ENCODE data around the gene RORC.
"Not testable (repeated sequence)": the region's sequence is repeated elsewhere in the genome, so short reads cannot be mapped to it uniquely, and the experiment has no call there.

RORC gene

DNA sequence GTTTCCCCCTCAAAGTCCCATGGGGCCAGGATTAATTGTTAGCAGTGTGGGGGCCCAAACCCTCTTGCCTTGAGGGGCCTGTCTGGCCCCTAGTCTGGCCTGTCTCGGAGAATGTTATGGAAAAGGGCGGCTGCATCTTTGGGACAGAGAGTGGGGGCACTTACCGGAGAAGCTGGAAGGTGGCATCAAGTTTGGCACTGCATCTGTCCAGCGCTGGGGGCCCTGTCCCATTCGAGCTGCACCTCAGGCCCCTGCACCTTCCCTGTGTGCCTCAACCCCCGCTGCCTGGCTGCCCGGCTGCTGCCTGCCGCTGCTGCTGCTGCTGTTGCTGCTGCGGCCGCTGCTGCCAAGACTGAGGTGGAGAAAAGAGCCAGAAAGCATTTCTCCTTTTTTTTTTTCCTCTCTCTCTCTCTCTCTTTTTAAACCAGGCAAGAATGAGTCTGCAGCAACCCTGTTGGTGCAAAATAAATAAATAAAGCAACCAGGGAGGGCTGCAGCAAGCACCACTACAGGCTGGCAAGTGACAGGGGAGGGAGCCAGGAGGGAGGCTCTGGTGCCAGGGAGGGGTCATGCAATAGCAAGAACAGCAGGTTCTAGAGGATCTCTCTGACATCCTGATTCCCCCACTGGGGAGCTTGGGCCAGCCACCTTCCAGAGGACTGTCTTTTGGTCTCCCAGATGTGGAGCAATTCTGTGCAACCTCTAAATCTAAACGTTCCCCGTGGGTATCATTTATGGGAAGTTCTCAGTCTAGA is 26.4 kb downstream of the RORC start, which contains the start of gene LINGO4:
Gene LINGO4, minus strand, starts transcription at position 354 of the 755 bp plus-strand sequence. CDS start 2,715 bp downstream, outside the sequence.
- DNase-seq (ENCODE audit: low spot score), result no peak

DNA sequence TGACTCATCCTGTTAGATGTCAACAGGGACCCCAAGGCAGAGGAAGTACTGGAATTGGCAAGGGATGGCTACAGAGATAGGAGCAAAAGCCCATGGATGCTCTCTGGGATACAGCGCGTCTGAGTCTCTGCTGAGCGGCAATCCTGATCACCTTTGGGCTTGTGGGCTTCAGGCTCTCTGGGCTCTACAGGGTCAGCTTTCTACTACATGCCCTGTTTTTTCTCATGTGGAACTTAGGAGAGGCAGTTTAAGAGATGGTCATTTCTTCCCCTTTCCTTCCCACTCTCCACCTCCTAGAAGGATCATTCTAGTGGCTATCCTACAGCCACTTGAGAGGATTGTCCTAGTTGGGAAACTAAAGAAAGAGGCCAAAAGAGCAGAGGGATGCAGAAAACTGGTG is 27.7 kb downstream of the RORC start:
- no peak for DNase-seq (ENCODE audit: low spot score)

DNA sequence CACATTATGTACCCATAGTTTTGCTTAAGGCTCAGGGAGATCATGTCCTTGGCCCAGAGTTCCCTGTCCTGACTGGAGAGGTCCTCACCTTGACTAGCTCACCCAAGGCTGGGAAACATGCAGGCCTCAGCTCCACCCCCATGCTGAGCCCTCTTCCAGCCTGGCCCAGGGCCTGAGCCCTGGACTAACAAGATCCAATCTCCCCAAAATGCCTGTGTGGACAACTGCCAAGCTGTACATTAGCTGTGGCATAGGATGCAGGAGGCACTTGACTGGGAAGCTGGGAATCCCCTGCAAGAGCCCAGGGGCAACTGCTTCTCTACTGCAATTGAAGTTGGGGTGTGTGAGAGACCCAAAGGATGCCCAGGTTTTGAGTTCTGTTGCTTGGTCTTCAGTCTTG is 28.4 kb downstream of the RORC start:
- DNase-seq (ENCODE audit: low spot score), result no peak

DNA sequence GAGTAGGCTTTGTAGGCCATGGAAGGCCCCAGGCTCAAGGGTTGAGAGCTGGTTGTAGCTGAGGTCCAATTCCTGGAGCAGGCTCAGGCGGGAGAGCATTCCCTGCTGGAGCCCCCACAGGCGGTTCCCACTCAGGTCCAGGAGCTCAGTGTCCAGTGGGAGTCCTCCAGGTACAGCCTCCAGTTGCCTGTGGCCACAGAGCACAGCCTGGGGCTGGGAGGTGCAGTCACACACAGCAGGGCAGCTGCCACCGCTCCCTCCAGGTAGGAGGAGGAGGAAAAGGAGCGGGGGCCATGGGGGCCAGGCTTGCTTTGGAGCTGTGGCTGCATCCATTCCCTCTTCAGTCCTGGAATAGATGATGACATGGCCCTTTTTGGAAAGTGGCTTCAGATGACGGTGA is 29.2 kb downstream of the RORC start:
- DNase-seq (ENCODE audit: low spot score), result no peak

DNA sequence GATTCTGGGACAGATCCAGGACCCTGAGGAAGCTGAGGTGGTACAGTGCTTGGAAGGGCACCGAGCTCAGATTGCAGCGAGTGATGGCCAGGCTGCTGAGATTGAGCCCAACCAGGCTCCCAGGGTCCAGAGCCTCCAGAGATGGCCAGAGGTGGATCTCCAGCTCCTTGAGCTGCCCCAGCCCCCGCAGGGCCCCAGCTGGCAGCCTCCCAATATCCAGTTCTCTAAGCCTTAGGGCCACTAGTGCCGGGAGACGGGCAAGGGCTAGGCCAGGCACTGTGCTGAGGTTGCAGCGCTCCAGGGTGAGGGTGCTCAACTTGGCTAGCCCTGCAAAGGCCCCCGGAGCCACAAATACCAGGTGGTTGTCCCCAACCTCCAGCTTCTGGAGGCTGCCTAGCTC is 29.8 kb downstream of the RORC start:
- no peak for DNase-seq (ENCODE audit: low spot score)

DNA sequence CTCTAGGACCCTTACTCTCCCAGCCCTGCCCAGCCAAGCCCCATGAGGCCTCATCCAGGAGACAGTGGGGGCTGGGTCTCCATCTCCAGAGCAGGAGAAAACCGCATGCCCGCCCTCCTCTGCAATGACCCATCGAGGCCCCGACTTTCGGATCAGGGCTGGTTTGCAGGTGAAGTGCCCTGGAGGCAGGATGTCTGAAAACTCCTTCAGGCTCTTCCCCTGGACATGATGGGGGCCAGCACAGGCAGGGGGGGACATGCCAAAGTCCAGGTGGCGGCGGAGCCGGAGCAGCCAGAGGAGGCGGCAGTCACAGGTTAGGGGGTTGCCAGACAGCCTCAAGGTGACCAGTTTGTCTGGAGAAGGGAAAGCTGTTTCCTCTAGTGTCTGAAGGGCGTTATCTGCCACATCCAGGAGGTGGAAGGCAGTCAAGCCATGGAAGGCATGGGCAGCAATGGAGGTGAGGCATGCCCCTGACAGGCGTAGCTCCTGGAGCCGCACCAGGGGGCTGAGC is 30.2 kb downstream of the RORC start:
- DNase-seq (ENCODE audit: low spot score), result no peak

DNA sequence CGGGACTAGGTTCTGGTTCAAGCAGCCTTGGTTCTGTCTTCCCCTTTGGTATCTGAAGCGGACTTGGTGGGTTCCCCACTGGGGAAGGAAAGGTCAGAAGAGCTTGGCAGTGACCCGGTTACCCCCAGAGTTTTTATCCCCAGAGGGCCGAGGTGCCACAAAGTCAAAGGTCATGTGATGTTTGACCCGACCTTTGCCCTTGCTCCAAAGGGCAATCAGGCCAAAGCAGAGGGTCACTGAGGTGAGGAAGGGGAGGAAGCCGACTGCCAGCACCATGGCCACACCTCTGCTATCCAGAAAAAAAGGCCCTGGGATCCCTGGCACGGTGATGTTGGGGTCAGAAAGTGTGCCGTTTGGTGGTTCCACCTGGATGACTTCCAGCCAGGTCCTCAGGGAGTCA is 30.8 kb downstream of the RORC start:
- DNase-seq (ENCODE audit: low spot score), result no peak

DNA sequence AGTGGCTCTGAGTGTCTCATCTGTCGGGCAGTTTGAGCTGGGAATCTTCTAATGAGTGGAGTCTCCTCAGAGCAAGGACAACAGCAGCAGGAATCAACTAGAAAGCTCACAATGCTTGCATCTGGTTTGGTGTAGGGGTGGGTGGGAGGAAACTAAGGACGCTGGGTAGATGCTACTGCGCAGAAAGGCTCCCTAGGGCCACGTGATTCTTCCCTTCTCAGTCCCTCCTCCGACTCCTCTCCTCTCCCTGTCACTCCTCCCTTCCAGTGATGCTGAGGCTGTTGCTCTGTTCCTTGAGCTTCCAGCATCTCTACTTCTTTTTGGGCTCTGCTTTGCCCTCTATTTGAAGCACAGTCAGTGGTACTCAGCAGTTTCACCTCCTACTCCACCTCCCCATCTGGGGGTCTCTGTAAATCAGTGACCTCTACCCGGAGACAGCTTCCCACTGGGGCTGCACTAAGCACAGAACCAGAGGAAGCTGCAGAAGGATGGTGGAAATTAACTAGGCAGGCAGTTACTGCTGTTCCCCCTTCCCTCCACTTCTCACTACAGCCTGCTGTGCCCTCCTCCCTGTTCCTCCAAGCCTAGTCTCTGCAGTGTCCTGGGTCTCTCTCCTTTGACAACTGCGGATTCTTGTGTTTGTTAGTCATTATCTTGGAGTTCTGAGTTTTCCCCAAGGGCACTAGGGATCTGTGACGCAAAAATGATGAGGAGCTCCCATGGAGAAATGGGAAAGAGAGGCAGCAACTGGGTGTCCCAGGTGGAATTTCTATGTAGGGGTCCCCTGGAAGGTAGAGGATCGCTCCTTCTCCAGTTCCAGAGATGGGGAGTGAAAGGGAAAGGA is 32.2 kb downstream of the RORC start:
- no peak for DNase-seq (ENCODE audit: low spot score)

DNA sequence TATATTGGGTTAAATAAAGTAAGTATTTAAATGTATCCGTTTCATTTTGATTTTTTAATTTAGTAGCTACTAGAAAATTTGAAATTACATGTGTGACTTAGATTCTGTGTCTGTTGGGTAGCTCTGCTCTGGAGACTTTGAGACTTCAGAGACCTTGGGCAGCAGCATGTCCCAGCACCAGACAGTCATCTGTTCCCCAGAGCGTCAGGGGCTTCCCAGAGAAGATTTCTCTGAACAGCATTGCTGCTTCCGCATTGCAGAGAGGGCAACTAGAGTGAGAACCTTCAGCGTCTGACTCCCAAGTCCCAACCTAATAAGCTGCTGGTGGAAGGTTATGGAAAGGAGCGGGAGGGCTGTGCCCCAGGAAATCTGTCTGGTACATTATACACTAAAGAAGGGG is 33.0 kb downstream of the RORC start:
- no peak for DNase-seq (ENCODE audit: low spot score)

DNA sequence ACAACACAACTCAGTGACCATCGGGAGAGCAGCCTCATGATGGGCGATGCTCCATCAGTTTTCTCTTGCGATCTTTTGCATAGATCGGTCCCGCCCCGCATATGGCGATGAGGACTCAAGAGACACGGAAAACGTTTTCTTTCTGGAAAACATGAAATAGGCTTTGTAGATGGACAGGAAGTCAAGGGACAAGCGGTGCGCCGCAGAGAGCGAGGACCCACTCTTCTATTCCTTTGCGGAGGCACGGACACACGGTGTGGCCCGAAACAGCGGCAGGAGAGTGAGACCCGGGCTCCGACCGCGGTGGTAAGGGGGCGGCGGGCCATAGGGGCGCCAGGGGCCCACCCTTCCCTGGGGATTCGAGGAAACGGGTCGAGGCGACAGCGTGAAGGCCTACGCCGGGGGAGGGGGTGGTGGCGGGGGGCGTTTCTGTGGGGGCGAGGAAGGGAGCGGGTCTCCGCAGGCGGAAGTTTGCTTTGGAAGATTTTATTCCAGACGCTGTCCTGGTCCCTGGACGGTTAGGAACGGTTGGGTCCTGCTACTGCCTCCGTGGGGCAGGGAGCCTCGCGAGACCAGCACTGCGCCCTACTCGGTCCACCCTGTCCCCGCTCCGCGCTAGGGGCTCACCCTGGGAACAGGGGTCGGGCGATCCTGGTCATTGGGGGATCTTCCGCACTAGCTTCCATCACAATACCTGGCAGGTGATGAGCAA is 40.5 kb downstream of the RORC start:
- DNase-seq (ENCODE audit: low spot score), result peak; percentile 50

DNA sequence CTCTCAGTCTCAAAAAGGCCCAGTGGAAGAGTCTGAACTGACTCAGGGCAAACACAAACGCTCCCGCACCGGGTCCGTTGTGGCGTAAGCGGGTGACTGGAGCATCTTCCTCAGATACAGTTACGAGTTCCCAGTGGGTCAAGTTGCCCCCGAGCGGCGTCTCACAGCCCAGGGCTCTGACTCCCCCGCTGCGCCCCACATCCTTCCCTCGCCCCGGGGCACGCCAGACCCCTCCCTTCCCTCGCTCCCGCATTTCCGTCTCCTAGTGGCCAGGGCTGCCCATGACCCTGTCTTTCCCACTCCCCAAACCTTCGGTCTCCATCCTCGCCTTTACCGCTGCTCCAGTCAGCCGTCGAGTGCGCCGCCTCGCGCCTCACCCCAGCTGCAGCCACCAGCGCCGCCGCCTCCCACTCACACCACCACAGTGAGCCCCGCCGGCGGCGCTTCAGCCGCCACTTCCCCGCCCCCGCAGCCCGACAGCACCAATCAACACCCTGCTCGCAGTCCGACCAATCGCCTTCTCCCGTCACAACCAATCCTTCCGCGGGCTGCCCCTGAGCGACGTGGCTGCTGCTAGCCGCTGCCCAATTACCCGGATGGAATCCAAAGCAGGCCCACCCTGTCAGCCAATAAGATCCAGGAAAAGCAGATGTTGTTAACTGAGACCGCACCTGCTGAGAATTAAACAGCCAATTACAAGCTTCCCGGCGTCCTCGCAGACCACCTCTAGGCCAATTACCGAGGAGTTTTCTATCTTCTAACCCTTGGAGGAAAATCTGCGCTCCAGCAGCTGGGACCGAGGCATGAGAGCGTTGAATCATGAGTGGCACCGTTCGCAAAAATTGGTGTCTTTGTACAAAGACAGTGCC is 41.3 kb downstream of the RORC start, which contains the start of gene TDRKH:
Gene TDRKH, minus strand, starts transcription at position 430 of the 869 bp plus-strand sequence. CDS start 7,478 bp downstream, outside the sequence.
- DNase-seq (ENCODE audit: low spot score), result peak; percentile 99

DNA sequence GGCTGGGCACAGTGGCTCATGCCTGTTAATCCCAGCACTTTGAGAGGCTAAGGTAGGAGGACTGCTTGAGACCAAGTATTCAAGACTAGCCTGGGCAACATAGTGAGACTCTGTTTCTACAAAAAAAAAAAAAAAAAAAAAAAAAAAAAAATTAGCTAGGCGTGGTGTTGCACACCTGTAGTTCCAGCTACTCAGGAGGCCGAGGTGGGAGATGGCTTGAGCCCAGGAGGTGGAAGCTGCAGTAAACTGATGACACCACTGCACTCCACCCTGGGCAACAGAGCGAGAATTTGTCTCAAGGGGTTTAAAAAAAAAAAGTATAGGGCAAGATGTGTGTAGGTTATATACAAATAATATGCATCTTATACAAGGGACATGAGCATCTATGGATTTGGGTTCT is 43.9 kb downstream of the RORC start:
- DNase-seq (ENCODE audit: low spot score), result no peak

DNA sequence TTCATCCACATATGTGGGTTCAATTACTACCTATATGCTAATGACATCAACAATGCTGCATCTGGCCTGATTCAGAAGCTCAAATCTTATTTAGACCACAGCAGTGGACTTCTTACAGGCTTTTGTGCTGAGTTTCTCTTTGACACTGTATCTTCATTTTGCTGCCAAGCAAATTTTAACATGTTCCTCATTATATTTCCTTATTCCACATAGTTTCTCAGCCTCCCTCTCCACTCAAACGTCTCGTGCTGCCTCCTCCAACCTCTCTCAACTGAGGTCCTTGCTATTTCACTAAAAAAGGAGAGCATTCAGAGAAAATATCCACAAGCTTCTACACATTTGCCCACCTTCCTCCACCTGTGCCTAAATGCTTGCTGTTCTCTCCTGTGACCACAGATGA is 47.8 kb downstream of the RORC start:
- DNase-seq (ENCODE audit: low spot score), result no peak

DNA sequence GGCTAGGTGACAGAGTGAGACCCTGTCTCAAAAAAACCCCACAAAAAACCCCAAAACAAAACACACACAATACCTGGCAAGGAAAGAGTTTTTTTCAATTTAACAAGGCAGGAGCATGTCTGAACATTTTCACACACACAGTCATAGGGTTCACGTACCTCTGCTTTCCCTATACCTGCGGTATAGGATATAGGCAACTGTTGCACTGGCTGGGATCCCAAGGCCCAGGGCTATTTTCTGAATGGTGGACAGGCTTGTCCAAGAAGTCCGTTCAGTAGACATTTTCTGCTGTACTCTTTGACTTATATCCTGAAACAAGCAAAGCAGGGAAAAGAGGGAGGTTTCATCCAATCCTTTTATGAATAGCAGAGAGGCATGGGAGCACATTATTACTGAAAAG is 48.9 kb downstream of the RORC start:
- DNase-seq (ENCODE audit: low spot score), result no peak

DNA sequence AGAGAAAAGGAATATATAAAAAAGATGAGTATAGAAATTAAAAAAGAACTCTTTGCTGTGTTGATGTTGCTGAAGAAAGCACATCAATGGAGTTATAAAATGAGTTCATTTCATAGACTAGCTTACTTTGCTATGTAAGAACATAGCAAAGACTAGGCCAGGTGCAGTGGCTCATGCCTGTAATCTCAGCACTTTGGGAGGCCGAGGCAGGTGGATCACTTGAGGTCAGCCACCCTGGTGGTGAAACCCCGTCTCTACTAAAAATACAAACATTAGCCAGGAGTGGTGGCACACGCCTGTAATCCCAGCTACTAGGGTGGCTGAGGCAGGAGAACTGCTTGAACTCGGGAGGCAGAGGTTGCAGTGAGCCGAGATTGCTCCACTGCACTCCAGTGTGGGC is 49.6 kb downstream of the RORC start:
- DNase-seq (ENCODE audit: low spot score), result not testable (repeated sequence)

DNA sequence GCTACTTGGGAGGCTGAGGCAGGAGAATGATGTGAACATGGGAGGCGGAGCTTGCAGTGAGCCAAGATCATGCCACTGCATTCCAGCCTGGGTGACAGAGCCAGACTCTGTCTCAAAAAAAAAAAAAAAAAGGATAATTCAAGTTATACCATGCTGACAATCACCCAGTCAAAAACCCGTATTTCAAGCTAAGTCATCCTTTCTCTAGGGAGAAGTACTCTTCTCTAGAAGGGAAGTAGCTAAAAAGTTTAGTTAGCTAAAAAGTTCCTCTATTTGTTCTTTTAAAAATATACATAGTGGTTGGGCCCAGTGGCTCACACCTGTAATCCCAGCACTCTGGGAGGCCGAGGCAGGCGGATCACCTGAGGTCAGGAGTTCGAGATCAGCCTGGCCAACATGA is 50.9 kb downstream of the RORC start:
- not testable (repeated sequence) for DNase-seq (ENCODE audit: low spot score)

DNA sequence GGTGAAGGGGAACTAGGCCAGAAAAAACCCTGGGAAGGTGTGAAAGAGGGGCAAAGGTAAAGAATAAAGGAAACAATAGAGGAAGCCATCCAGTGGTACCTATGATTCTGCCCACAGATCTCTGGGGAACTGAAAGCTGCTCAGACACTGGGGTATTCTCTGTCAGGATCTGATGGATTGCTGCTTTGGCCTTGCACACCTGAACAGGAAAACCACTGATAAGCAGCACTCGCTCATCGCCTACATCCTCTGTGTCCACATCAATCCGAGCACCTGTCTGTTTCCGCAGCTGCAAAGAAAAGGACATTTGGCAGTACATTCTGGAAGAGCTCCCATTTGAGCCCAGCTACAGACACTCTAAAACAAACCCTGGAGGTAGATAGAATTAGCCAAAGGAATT is 51.8 kb downstream of the RORC start:
- DNase-seq (ENCODE audit: low spot score), result no peak

DNA sequence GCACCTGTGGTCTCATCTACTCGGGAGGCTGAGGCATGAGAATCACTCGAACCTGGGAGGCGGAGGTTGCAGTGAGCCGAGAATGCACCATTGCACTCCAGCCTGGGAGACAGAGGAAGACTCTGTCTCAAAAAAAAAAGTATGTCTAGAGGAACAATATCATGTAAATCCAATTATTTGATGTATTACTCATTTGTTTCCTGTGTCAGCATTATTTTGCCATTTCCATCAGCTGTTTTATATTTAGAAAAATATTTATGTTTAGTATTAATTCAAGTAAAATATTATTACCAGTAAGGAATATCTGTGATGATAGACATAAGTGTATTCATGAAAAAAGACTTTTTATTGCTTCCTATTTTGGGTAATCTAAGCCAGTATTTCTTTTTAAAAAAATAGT is 54.3 kb downstream of the RORC start:
- no peak for DNase-seq (ENCODE audit: low spot score)

DNA sequence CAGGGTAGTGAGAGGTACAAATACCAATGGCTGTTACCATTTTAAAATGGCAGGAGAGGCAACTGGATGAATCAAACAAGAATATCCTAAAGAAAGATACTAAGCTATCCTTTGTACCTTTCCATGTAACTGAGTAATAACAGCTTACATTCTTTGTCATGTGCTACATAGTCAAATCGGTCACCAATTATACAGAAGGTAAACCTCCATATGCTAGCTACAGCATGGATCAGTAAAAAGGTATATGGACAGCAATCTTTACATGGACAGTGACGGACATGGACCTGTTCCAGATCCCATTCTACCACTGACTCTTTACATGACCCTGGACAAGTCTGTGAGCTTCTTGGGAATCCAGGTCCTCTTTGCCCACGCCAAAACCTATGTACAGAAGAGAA is 54.9 kb downstream of the RORC start:
- no peak for DNase-seq (ENCODE audit: low spot score)

DNA sequence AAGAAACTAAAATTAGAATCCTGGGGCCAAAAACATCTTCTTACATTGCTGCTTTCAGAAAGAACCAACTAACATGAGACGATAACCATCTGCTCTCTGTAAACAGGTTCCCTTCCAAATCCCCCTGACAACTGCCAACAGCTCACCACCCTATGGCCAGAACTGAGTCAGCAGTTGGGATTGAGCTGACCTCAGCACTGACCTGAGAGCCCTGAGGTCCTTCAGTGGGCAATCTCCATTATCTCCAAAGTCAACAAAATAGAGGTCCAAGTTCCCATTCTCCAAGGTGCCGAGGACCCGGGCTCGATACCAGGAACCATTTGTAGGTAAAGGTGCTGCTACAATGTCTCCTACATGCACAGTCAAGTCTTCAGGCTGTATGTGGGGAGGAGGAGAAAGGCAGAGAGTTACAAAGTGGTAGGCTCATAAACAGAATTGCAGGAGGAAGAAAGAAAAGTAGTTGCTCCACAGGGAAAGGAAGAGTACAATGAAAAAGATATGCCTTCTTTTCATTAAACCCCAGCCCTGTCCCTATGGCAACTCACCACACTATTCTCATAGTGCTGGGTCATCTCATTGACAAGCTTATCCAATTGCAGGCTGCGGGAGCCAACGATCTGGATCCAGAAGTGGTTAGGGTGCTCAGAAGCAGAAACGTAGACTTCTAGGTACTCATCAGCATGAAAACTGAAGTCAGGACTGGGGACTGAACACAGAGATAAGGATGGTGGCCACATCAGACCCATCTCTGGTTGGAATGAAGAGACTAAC is 55.5 kb downstream of the RORC start:
- DNase-seq (ENCODE audit: low spot score), result no peak

All from HuH-7 (cell line).